Chondrocyte (in vitro differentiated cells): ENCODE measurements around the gene PDE2A. TPM values are rescaled to one million over a fixed set of nuclear protein-coding genes. Genes with fewer than 3 reads are reported as not detected.

ENCODE experiments used
- DNase-seq: peaks from one replicate; pipeline ENCODE4 v3.0.0; 2021; ENCODE audit warnings: mixed read lengths, low spot score
- H3K27ac Mint-ChIP-seq: one replicate; pipeline ENCODE4 v1.8.0; 2021; ENCODE audit warnings: mild to moderate bottlenecking, moderate library complexity, mixed read lengths; ENCODE audit not compliant: unreplicated experiment
- H3K27me3 Mint-ChIP-seq: 2 replicates; pipeline ENCODE4 v1.8.0; 2021; ENCODE audit warnings: low read depth, mixed read lengths
- H3K36me3 Mint-ChIP-seq: 2 replicates; pipeline ENCODE4 v1.8.0; 2021; ENCODE audit warnings: low read depth, mixed read lengths
- H3K4me1 Mint-ChIP-seq: 2 replicates; pipeline ENCODE4 v1.8.0; 2021; ENCODE audit warnings: low read depth, mild to moderate bottlenecking, mixed read lengths
- H3K4me3 Mint-ChIP-seq: one replicate; pipeline ENCODE4 v1.8.0; 2021; ENCODE audit warnings: mild to moderate bottlenecking, moderate library complexity, mixed read lengths; ENCODE audit not compliant: unreplicated experiment
- H3K9me3 Mint-ChIP-seq: 2 replicates; pipeline ENCODE4 v1.8.0; 2021; ENCODE audit warnings: low read depth, mixed read lengths
- total RNA-seq: library from RNA; stranded (reverse); gene quantifications from 3 replicates; pipeline ENCODE4 v1.2.1, GENCODE V29; 2021
- TF ChIP-seq, protein P1 (sequence below): fragments of 200-600 bp; sonication (generic); IDR thresholded peaks from 2 replicates; pipeline ENCODE4 v1.5.0; 2021; ENCODE audit warnings: antibody characterized with exemption, mild to moderate bottlenecking, moderate library complexity

PDE2A gene
- total RNA-seq, 1 donor from 2014 or later = not detected

DNA sequence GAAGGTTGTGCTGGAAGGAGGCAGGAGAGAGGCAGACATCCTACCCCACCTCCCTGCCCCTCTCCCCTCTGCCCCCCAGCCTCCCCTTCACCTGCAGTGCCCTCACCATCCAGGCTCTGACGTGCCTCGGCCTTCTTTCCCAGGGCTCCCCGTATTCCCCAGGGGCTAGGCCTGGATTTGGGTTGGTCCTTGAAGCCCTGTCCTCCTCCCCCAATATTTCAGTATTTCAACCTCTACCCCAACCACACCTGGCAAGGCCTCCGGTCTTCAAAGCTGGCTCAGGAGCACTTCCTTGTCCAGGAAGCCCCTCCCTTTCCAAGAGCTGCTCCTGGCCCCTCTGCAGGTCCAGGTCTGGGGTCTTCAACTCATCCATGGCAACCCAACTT, 8.6 kb upstream of the PDE2A start:
- H3K27me3 Mint-ChIP-seq = peaks cover 34% of the 10 kb centered on the region
- TF ChIP-seq, protein P1, sequence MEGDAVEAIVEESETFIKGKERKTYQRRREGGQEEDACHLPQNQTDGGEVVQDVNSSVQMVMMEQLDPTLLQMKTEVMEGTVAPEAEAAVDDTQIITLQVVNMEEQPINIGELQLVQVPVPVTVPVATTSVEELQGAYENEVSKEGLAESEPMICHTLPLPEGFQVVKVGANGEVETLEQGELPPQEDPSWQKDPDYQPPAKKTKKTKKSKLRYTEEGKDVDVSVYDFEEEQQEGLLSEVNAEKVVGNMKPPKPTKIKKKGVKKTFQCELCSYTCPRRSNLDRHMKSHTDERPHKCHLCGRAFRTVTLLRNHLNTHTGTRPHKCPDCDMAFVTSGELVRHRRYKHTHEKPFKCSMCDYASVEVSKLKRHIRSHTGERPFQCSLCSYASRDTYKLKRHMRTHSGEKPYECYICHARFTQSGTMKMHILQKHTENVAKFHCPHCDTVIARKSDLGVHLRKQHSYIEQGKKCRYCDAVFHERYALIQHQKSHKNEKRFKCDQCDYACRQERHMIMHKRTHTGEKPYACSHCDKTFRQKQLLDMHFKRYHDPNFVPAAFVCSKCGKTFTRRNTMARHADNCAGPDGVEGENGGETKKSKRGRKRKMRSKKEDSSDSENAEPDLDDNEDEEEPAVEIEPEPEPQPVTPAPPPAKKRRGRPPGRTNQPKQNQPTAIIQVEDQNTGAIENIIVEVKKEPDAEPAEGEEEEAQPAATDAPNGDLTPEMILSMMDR = no peak
- H3K4me1 Mint-ChIP-seq = peaks cover 10% of the 10 kb centered on the region
- no peak overlapping the region for H3K4me3 Mint-ChIP-seq
- no peak overlapping the region for H3K27ac Mint-ChIP-seq
- H3K36me3 Mint-ChIP-seq = peaks cover 4% of the 10 kb centered on the region
- no peaks in the 10 kb centered on the region for H3K9me3 Mint-ChIP-seq
- no peak for DNase-seq

DNA sequence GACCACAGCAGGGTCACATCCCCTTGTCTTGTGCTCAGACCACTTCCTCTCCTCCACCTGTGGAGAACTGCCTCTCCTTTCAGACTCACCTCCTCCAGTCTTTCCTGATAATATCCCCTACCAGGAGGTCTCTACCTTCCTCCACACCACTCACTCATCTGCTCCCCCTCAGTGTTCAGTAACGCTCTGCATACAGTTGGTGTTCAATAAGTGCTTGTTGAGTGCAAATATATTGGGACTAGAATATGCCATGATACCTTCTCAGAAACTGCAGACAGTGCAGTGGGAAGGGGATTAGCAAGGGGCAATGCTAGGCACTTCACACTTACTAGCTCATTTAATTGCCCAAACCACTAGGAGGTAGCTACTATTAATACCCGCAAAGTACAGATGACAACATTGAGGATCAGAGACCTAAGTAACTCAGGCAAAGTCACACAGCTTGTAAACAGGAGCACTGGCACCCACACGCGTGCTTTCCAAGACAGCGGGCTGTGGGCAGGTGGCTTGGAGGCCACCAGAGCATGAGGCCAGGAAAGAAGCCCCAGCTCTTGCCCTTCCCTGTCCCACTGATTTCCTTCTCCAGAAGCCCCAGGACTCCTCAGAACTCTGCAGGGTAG, 8.1 kb upstream of the PDE2A start:
- Mint-ChIP-seq H3K27me3 (peaks cover 36% of the 10 kb centered on the region), H3K27ac (no peak overlapping the region), H3K4me3 (no peak overlapping the region), H3K9me3 (no peaks in the 10 kb centered on the region), H3K4me1 (peaks cover 11% of the 10 kb centered on the region), H3K36me3 (peaks cover 3% of the 10 kb centered on the region)
- DNase-seq = no peak
- TF ChIP-seq, protein P1 = no peak

DNA sequence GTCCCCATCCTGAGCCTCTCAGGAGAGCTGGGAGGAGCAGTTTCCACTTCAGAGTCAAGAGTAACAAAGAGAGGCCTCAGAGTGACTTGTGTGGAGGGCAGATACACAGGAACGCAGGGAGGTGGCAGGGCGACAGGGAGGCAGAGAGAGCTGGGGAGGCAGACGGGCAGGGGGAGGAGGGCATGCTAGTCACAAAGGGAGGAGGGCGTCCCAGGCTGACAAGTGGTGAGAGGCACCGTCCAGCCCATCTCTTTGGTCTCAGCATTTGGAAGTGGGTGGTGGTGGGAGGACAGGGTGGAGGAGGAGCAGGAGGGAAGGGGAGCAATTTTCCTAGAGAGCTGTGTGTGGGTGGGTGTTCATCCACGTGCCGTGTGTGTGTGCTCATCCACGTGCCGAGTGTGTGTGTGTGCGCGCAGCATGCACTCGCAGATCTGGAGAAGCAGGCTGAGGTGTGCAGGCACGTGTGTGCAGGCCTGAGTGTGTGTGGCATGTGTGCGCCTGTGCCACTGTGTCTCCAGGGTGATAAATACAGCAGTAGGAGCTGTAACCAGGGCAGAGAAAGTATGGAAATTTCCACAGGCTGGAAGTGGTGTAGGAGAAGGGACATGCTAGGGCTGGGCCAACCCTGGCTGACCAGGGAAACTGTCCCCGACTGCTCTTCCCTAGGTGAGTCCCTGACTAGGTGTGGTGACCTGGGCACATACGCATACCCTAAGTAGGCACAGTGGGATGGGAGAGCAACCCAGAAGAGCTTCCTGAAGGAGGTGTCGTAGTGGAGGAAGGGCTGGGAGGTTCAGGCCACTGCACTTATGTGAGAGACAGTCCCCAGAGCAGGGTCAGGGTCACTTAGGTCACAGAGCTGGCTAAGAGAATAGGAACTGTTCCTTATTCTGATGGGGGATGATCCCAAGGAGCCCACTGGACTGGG, 7.3 kb upstream of the PDE2A start:
- Mint-ChIP-seq H3K4me3 (no peak overlapping the region), H3K36me3 (peaks cover 2% of the 10 kb centered on the region), H3K27me3 (peaks cover 42% of the 10 kb centered on the region), H3K4me1 (peaks cover 16% of the 10 kb centered on the region), H3K27ac (no peak overlapping the region), H3K9me3 (no peaks in the 10 kb centered on the region)
- DNase-seq = no peak
- TF ChIP-seq, protein P1 = no peak

DNA sequence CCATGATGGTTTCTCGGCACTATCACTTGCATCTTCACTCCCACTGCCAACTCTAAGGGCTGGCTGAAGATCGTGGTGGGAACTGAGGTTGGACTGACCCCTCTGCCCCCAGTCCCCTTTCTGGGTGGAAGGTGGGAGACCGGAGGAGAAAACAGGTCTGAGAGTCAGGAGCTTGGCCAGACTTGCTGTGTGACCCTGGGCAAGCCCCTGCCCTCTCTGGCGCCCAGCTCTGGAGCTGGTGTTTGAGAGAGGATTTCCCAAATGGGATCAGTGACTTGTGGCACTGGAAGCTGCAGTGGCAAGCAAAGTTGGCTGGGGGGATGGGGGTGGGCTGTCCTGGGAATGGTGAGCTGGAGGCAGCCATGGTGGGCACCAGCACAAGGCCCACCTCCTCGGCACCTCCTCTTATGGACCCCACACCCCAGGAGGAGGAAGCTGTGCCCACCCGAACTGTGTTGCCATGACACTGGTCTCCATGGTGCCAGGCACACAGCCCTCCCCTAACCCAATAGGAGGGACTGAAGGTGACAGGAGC, 6.5 kb upstream of the PDE2A start:
- H3K27ac Mint-ChIP-seq = no peak overlapping the region
- peaks cover 48% of the 10 kb centered on the region for H3K27me3 Mint-ChIP-seq

DNA sequence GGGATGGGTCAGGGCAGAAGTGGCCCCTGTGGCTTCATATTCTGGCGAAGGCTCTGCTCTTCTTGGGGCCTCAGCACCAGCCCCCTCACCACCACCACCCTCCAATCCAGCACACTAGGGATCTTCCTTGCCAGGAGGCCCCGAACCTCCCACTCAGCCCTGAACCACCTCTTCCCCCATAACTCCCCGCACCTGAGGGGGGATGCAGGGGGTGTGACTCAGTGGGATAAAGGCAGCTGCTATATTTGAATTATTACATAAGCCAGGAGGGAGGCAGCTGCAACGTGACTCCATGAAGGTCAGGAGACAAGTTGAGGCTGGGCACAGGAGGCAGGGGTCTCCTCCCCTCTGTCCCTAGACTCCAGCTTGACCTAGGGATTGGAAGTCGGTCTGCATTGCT, 5.6 kb upstream of the PDE2A start:
- H3K9me3 Mint-ChIP-seq = no peaks in the 10 kb centered on the region
- peaks cover 16% of the 10 kb centered on the region for H3K4me1 Mint-ChIP-seq
- H3K4me3 Mint-ChIP-seq = no peak overlapping the region
- TF ChIP-seq, protein P1 = no peak
- peaks cover 56% of the 10 kb centered on the region for H3K27me3 Mint-ChIP-seq
- H3K27ac Mint-ChIP-seq = no peak overlapping the region
- no peak for DNase-seq
- H3K36me3 Mint-ChIP-seq = peaks cover 2% of the 10 kb centered on the region

More for the DNA sequence above, 6.5 kb upstream of the PDE2A start:
- TF ChIP-seq, protein P1 = no peak
- Mint-ChIP-seq H3K4me3 (no peak overlapping the region), H3K36me3 (peaks cover 2% of the 10 kb centered on the region), H3K4me1 (peaks cover 16% of the 10 kb centered on the region), H3K9me3 (no peaks in the 10 kb centered on the region)
- no peak for DNase-seq
